MCF 10A (cell line): ENCODE results near the gene LMF1. TPM values are rescaled to one million over a fixed set of nuclear protein-coding genes. Genes with fewer than 3 reads are reported as not detected.

Source experiments
- BruUV-seq: library from RNA; stranded (reverse); fragments of 400-500 nt; replicated peaks from 2 replicates; lab custom pipeline; 2021; lab: Mats Ljungman, UMichigan
- CTCF ChIA-PET: fragments of 300-600 bp; sonication (Branson Sonifier 250); formaldehyde crosslinking; extraction: SDS; loops from one replicate; lab custom pipeline; 2021; ENCODE audit warnings: antibody characterized with exemption, inconsistent platforms; lab: Yijun Ruan, JAX
- POLR2A ChIA-PET: fragments of 300-600, 350-650 bp; sonication (Branson Sonifier 250); formaldehyde crosslinking; extraction: SDS; loops from one replicate; lab custom pipeline; 2020; ENCODE audit warnings: antibody characterized with exemption, inconsistent platforms; lab: Yijun Ruan, JAX
- DNase-seq: peaks from one replicate; pipeline ENCODE4 v3.0.0-alpha.2; 2018; ENCODE audit not compliant: unreplicated experiment
- H3K27ac Mint-ChIP-seq: one replicate; pipeline ENCODE4 v1.8.0; 2022; ENCODE audit warnings: mild to moderate bottlenecking, low read depth, mixed read lengths; ENCODE audit not compliant: unreplicated experiment
- H3K27me3 Mint-ChIP-seq: one replicate; pipeline ENCODE4 v1.8.0; 2022; ENCODE audit warnings: mixed read lengths; ENCODE audit not compliant: insufficient read depth, unreplicated experiment
- H3K36me3 Mint-ChIP-seq: one replicate; pipeline ENCODE4 v1.8.0; 2022; ENCODE audit warnings: mild to moderate bottlenecking, moderate library complexity, mixed read lengths; ENCODE audit not compliant: insufficient read depth, unreplicated experiment
- H3K4me1 Mint-ChIP-seq: one replicate; pipeline ENCODE4 v1.8.0; 2022; ENCODE audit warnings: mixed read lengths; ENCODE audit not compliant: insufficient read depth, unreplicated experiment
- H3K4me3 Mint-ChIP-seq: one replicate; pipeline ENCODE4 v1.8.0; 2022; ENCODE audit warnings: mild to moderate bottlenecking, moderate library complexity, mixed read lengths; ENCODE audit not compliant: unreplicated experiment
- H3K9me3 Mint-ChIP-seq: one replicate; pipeline ENCODE4 v1.8.0; 2022; ENCODE audit warnings: mixed read lengths; ENCODE audit not compliant: unreplicated experiment
- intact Hi-C: fragments of 100-400 bp; cut with micrococcal nuclease; formaldehyde crosslinking; loops from 2 replicates; pipeline ENCODE4 v1.14.1; 2022
- total RNA-seq: library from RNA; stranded (reverse); gene quantifications from 2 replicates; pipeline ENCODE4 v1.2.3, GENCODE V29; 2022
- TF ChIP-seq, protein P1 (sequence below): fragments of 200-600 bp; IDR thresholded peaks from one replicate; pipeline ENCODE4 v1.8.0; 2022; ENCODE audit warnings: antibody characterized with exemption, mild to moderate bottlenecking; ENCODE audit not compliant: unreplicated experiment

Gene LMF1
- total RNA-seq, 1 experiment from 2014 or later, result 9.9 TPM

DNA sequence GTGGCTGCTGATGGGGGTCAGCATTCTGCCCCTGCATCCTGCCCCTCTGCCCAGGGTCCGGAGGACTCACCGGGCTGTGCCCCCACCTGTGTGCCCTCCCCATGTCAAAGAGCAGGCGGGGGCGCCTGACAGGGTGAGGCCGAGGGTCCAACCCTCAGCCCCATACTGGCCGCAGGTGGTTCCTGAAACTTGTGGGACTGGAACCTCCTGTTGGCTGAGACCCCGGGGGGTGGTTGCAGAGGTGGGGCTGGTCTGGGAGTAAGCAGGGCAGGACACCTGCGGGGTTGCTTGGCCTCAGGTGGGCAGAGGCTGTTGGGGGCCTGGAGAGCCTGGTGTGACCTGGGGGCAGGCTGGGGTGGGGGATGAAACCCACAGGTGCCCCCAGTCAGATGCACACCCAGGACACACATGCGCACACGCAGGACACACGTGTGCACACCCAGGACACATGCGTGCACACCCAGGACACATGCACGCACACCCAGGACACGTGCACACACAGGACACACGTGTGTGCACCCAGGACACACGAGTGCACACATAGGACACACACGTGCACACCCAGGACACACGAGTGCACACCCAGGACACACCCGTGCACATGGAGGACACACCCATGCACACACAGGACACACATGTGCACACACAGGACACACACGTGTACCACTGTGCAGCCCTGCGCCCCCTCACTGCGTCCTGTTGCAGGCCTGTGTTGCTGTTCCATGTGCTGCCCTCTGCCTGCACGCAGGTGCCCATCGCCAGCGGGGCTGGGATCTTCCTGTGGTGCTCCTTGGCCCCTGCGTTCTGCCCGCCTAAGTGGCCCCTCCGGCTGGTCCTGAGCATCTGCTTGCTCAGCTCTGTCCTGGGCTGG, 42.2 kb upstream of the LMF1 start:
- DNase-seq, result no peak
- ChIA-PET CTCF (interaction anchor here (1.0 kb wide), 1 partner anchor 42 kb away, joined by 3 read pairs; no protein-coding TSS in a partner anchor), POLR2A (no interaction called here)
- H3K4me3 Mint-ChIP-seq, result no peak overlapping the region
- H3K27ac Mint-ChIP-seq, result no peak overlapping the region
- no TSS peak for BruUV-seq
- TF ChIP-seq, protein P1, sequence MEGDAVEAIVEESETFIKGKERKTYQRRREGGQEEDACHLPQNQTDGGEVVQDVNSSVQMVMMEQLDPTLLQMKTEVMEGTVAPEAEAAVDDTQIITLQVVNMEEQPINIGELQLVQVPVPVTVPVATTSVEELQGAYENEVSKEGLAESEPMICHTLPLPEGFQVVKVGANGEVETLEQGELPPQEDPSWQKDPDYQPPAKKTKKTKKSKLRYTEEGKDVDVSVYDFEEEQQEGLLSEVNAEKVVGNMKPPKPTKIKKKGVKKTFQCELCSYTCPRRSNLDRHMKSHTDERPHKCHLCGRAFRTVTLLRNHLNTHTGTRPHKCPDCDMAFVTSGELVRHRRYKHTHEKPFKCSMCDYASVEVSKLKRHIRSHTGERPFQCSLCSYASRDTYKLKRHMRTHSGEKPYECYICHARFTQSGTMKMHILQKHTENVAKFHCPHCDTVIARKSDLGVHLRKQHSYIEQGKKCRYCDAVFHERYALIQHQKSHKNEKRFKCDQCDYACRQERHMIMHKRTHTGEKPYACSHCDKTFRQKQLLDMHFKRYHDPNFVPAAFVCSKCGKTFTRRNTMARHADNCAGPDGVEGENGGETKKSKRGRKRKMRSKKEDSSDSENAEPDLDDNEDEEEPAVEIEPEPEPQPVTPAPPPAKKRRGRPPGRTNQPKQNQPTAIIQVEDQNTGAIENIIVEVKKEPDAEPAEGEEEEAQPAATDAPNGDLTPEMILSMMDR, result no peak
- H3K4me1 Mint-ChIP-seq, result no peaks in the 10 kb centered on the region
- H3K27me3 Mint-ChIP-seq, result peaks cover 42% of the 10 kb centered on the region
- H3K36me3 Mint-ChIP-seq, result peaks cover 6% of the 10 kb centered on the region
- no peaks in the 10 kb centered on the region for H3K9me3 Mint-ChIP-seq
- intact Hi-C loops, result no loop called here

DNA sequence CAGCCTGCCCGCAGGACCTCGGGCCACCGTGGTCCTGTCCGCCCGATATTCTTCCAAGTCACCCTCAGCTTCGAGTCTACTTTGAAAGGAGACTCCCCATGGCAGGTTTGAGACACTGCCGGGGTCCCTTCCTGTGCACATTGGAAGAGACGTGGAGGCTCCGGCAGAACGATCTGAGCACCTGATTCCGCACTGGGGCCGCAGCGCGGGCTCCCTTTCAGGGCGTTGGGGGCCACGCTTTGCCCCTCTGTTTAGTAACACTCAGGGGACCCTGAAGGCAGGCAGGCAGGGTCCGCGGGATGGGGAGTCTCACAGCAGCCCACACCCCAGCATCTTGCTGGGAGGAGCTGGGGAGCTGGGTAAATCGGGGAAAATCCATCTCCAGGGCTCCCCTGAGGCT, 41.4 kb upstream of the LMF1 start:
- no TSS peak for BruUV-seq
- H3K27me3 Mint-ChIP-seq, result peaks cover 42% of the 10 kb centered on the region
- ChIA-PET POLR2A (no interaction called here), CTCF (no interaction called here)
- TF ChIP-seq, protein P1, result no peak
- intact Hi-C loops, result no loop called here
- H3K36me3 Mint-ChIP-seq, result peaks cover 6% of the 10 kb centered on the region
- H3K27ac Mint-ChIP-seq, result no peak overlapping the region
- no peak for DNase-seq
- no peaks in the 10 kb centered on the region for H3K4me1 Mint-ChIP-seq
- H3K4me3 Mint-ChIP-seq, result no peak overlapping the region
- H3K9me3 Mint-ChIP-seq, result no peaks in the 10 kb centered on the region

DNA sequence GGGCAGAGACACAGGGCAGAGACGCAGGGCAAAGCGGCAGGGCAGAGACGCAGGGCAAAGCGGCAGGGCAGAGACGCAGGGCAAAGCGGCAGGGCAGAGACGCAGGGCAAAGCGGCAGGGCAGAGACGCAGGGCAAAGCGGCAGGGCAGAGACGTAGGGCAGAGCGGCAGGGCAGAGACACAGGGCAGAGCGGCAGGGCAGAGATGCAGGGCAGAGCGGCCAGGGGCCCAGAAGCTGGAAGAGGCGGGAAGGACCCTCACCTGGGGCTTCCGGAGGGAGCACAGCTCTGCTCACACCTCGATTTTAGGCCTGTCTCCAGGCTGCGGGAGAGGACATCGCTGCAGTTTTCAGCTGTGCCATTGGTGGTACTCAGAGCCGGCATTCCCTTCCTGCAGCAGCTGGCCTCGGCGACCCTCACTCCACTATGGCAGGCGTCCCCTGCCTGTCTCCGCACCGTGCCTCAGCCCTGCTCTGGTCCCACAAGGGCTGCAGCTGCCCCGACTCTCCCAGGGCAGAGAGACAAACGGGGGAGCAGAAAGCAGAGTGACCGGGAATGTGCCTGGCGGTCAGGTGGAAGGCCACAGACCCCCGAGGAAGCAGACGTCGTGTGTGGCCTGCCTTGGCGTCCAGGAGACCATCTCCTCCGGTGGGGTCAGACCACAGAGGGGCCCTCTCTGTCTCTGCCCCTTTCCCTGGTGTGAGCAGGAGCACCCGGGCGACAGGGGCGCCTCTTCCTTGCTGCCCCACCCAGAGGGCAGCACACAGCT, 40.7 kb upstream of the LMF1 start:
- Mint-ChIP-seq H3K9me3 (no peaks in the 10 kb centered on the region), H3K4me3 (no peak overlapping the region), H3K36me3 (peaks cover 6% of the 10 kb centered on the region), H3K4me1 (no peaks in the 10 kb centered on the region), H3K27ac (no peak overlapping the region), H3K27me3 (peaks cover 43% of the 10 kb centered on the region)
- ChIA-PET CTCF (no interaction called here), POLR2A (no interaction called here)
- BruUV-seq, result no TSS peak
- TF ChIP-seq, protein P1, result no peak
- DNase-seq, result no peak
- intact Hi-C loops, result no loop called here

DNA sequence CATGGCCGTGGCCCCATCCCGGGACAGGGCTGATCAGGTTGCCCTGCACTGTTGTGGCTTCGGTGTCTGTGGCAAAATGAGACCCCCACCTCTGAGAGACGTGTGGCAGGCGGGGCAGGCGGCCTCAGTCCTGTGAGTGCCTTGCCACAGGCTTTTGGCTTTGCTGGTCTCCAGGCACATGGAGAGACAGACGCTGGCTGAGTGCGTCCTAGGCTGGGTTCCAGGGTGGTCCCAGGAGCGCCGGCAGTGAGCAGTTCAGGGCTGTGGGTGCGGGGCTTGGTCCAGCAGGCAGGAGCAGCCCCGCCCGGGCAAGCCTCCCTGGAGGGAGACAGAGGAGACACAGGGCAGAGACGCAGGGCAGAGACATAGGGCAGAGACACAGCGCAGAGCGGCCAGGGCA, 40.0 kb upstream of the LMF1 start:
- no TSS peak for BruUV-seq
- Mint-ChIP-seq H3K27me3 (peaks cover 50% of the 10 kb centered on the region), H3K9me3 (no peaks in the 10 kb centered on the region), H3K36me3 (peaks cover 6% of the 10 kb centered on the region), H3K4me3 (no peak overlapping the region), H3K27ac (no peak overlapping the region), H3K4me1 (no peaks in the 10 kb centered on the region)
- intact Hi-C loops, result no loop called here
- POLR2A ChIA-PET, result no interaction called here
- DNase-seq, result no peak
- CTCF ChIA-PET, result no interaction called here
- TF ChIP-seq, protein P1, result no peak
